AG08395 (cell line): Measurements from ENCODE around the gene ZNF579.
"Not testable (repeated sequence)": the region's sequence is repeated elsewhere in the genome, so short reads cannot be mapped to it uniquely, and the experiment has no call there.

Source experiments
- DNase-seq: peaks from one replicate; pipeline ENCODE4 v3.0.0; 2012; ENCODE audit warnings: mixed read lengths, low spot score

ZNF579 gene

GRCh38 chr19:55539090-55539984 is 41.3 kb downstream of the ZNF579 start:
- DNase-seq, result no peak

- no peak for DNase-seq
These were observed 42.5 kb downstream of the ZNF579 start for GRCh38 chr19:55538132-55538531.

GRCh38 chr19:55537741-55538111 is 42.9 kb downstream of the ZNF579 start:
- no peak for DNase-seq

GRCh38 chr19:55536951-55537740 is 43.5 kb downstream of the ZNF579 start, which contains the start of gene SBK2:
Gene SBK2 (minus strand): TSS chr19:55537133. CDS start chr19:55536294, 839 bp downstream.
- no peak for DNase-seq

GRCh38 chr19:55536366-55536765 is 44.3 kb downstream of the ZNF579 start:
- no peak for DNase-seq

GRCh38 chr19:55535965-55536350 is 44.7 kb downstream of the ZNF579 start:
- DNase-seq, result no peak

- DNase-seq, result no peak
These were observed 45.3 kb downstream of the ZNF579 start for GRCh38 chr19:55535173-55535964.

GRCh38 chr19:55534280-55534679 is 46.4 kb downstream of the ZNF579 start:
- DNase-seq, result not testable (repeated sequence)

GRCh38 chr19:55530996-55531395 is 49.7 kb downstream of the ZNF579 start:
- no peak for DNase-seq

GRCh38 chr19:55529636-55530234 is 50.9 kb downstream of the ZNF579 start:
- no peak for DNase-seq

GRCh38 chr19:55528030-55528803 is 52.4 kb downstream of the ZNF579 start:
- DNase-seq, result no peak

- DNase-seq, result no peak
These were observed 53.2 kb downstream of the ZNF579 start for GRCh38 chr19:55527197-55528029.
